Neural cell (in vitro differentiated cells): ENCODE data around the gene BMI1. TPM values are rescaled to one million over a fixed set of nuclear protein-coding genes. Genes with fewer than 3 reads are reported as not detected.

Experiments
- H2AFZ ChIP-seq: fragments of 200-600, 300-800 bp; sonication (generic), shearing (Covaris generic); 2 replicates; pipeline ENCODE4 v1.6.0; 2014; ENCODE audit warnings: low read depth, mild to moderate bottlenecking, antibody characterized with exemption, low read length, moderate library complexity
- H3F3A ChIP-seq: fragments of 200-600 bp; shearing (Covaris generic); 2 replicates; pipeline ENCODE4 v1.6.1; 2016; ENCODE audit warnings: mild to moderate bottlenecking, moderate library complexity, mixed read lengths, antibody characterized with exemption, low read length; ENCODE audit not compliant: insufficient read depth, poor library complexity, severe bottlenecking
- H3K27ac ChIP-seq: fragments of 200-600, 300-800 bp; sonication (generic), shearing (Covaris generic); 2 replicates; pipeline ENCODE4 v1.5.1; 2014; ENCODE audit warnings: mild to moderate bottlenecking, low read length, moderate library complexity
- H3K27me3 ChIP-seq: fragments of 300-800, 200-600 bp; sonication (generic), shearing (Covaris generic); 2 replicates; pipeline ENCODE4 v1.6.0; 2014; ENCODE audit warnings: mild to moderate bottlenecking, low read depth, low read length, moderate library complexity; ENCODE audit not compliant: insufficient read depth
- H3K36me3 ChIP-seq: fragments of 300-800, 200-600 bp; sonication (generic), shearing (Covaris generic); 2 replicates; pipeline ENCODE4 v1.5.1; 2014; ENCODE audit warnings: mild to moderate bottlenecking, antibody characterized with exemption, low read length, moderate library complexity; ENCODE audit not compliant: insufficient read depth
- H3K4me2 ChIP-seq: fragments of 300-800, 200-600 bp; sonication (generic), shearing (Covaris generic); 2 replicates; pipeline ENCODE4 v1.6.0; 2014; ENCODE audit warnings: mild to moderate bottlenecking, low read length
- H3K4me3 ChIP-seq: fragments of 300-800, 200-600 bp; sonication (generic), shearing (Covaris generic); 2 replicates; pipeline ENCODE4 v1.5.1; 2014; ENCODE audit warnings: mild to moderate bottlenecking, low read length, moderate library complexity
- H3K79me2 ChIP-seq: fragments of 200-600 bp; shearing (Covaris generic); replicated peaks from 2 replicates; pipeline ENCODE4 v1.6.0; 2014; ENCODE audit warnings: mild to moderate bottlenecking, low read length, moderate library complexity; ENCODE audit not compliant: insufficient read depth
- H3K9ac ChIP-seq: fragments of 300-800, 200-600 bp; sonication (generic), shearing (Covaris generic); 2 replicates; pipeline ENCODE4 v1.6.1; 2016; ENCODE audit warnings: mild to moderate bottlenecking, low read length, mixed read lengths
- H3K9me2 ChIP-seq: fragments of 200-600 bp; shearing (Covaris generic); 2 replicates; pipeline ENCODE4 v1.6.1; 2016; ENCODE audit warnings: mild to moderate bottlenecking, low read length, mixed read lengths; ENCODE audit not compliant: insufficient read depth
- H3K9me3 ChIP-seq: fragments of 200-600, 300-800 bp; sonication (generic), shearing (Covaris generic); 2 replicates; pipeline ENCODE4 v1.6.1; 2016; ENCODE audit warnings: mild to moderate bottlenecking, mixed run types, low read length, moderate library complexity, mixed read lengths
- H4K20me1 ChIP-seq: fragments of 200-600 bp; shearing (Covaris generic); 2 replicates; pipeline ENCODE4 v1.6.1; 2016; ENCODE audit warnings: mild to moderate bottlenecking, mixed run types; ENCODE audit not compliant: insufficient read depth
- EP300 ChIP-seq: fragments of 450-650 bp; conservative IDR thresholded peaks from 2 replicates; pipeline ENCODE4 v1.6.1; 2014; ENCODE audit warnings: antibody characterized with exemption, mild to moderate bottlenecking, moderate library complexity; ENCODE audit not compliant: poor library complexity, severe bottlenecking
- EZH2 ChIP-seq: fragments of 200-600, 300-800 bp; shearing (Covaris generic), sonication (generic); IDR thresholded peaks from 2 replicates; pipeline ENCODE4 v1.6.1; 2014; ENCODE audit warnings: antibody characterized with exemption, low read length, borderline replicate concordance, mild to moderate bottlenecking; ENCODE audit not compliant: insufficient read depth, poor library complexity, severe bottlenecking
- MXI1 ChIP-seq: fragments of 450-650 bp; conservative IDR thresholded peaks from 2 replicates; pipeline ENCODE4 v1.6.1; 2014; ENCODE audit warnings: antibody characterized with exemption, mild to moderate bottlenecking; ENCODE audit not compliant: poor library complexity, severe bottlenecking
- POLR2AphosphoS5 ChIP-seq: IDR thresholded peaks from 2 replicates; pipeline ENCODE4 v1.6.1; 2012
- RAD21 ChIP-seq: fragments of 450-650 bp; conservative IDR thresholded peaks from 2 replicates; pipeline ENCODE4 v1.6.1; 2014; ENCODE audit warnings: antibody characterized with exemption, mild to moderate bottlenecking, moderate library complexity
- SMC3 ChIP-seq: fragments of 450-650 bp; conservative IDR thresholded peaks from 2 replicates; pipeline ENCODE4 v1.6.1; 2014; ENCODE audit warnings: antibody characterized with exemption, mild to moderate bottlenecking, moderate library complexity; ENCODE audit not compliant: poor library complexity
- TAF1 ChIP-seq: IDR thresholded peaks from 2 replicates; pipeline ENCODE4 v1.6.1; 2012; ENCODE audit warnings: low read depth
- polyA plus RNA-seq: library from polyadenylated mRNA; depleted of rRNA; stranded (reverse); fragments of >200 nt; gene quantifications from 2 replicates; pipeline ENCODE4 v1.2.3, GENCODE V29; 2014
- TF ChIP-seq, protein P1 (sequence below): IDR thresholded peaks from 2 replicates; pipeline ENCODE4 v1.6.1; 2012; ENCODE audit warnings: borderline replicate concordance
- TF ChIP-seq, protein P2 (sequence below): fragments of 450-650 bp; IDR thresholded peaks from 2 replicates; pipeline ENCODE4 v1.5.1; 2014; ENCODE audit warnings: antibody characterized with exemption, mild to moderate bottlenecking, moderate library complexity; ENCODE audit not compliant: poor library complexity, severe bottlenecking

Gene BMI1
- polyA plus RNA-seq, 1 donor from 2014 or later = 86.8 TPM

DNA sequence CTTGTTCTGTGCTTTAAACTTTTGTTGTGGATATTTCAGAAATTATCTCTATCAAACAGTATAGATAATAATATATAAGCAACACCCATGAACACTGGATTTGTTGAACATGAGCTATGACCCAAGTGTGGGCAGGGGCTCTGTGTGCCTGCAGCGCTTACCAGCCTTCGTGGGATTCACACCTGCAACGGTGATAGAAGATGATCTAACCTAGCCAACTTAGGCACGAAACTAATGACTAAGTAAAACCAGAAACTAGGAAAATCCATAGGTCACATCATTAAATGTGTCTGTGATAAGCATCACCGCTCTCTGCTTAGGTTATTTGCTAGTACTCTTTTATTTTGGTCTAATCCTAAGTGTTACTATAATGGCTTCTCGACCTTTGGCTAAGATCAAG lies 42.4 kb downstream of the BMI1 start:
- no peak overlapping the region for H3K4me2 ChIP-seq
- H3K9ac ChIP-seq = no peak overlapping the region
- TF ChIP-seq EP300 (no peak), EZH2 (no peak), POLR2AphosphoS5 (no peak), RAD21 (no peak)
- TF ChIP-seq, protein P1, sequence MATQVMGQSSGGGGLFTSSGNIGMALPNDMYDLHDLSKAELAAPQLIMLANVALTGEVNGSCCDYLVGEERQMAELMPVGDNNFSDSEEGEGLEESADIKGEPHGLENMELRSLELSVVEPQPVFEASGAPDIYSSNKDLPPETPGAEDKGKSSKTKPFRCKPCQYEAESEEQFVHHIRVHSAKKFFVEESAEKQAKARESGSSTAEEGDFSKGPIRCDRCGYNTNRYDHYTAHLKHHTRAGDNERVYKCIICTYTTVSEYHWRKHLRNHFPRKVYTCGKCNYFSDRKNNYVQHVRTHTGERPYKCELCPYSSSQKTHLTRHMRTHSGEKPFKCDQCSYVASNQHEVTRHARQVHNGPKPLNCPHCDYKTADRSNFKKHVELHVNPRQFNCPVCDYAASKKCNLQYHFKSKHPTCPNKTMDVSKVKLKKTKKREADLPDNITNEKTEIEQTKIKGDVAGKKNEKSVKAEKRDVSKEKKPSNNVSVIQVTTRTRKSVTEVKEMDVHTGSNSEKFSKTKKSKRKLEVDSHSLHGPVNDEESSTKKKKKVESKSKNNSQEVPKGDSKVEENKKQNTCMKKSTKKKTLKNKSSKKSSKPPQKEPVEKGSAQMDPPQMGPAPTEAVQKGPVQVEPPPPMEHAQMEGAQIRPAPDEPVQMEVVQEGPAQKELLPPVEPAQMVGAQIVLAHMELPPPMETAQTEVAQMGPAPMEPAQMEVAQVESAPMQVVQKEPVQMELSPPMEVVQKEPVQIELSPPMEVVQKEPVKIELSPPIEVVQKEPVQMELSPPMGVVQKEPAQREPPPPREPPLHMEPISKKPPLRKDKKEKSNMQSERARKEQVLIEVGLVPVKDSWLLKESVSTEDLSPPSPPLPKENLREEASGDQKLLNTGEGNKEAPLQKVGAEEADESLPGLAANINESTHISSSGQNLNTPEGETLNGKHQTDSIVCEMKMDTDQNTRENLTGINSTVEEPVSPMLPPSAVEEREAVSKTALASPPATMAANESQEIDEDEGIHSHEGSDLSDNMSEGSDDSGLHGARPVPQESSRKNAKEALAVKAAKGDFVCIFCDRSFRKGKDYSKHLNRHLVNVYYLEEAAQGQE = no peak
- TF ChIP-seq, protein P2, sequence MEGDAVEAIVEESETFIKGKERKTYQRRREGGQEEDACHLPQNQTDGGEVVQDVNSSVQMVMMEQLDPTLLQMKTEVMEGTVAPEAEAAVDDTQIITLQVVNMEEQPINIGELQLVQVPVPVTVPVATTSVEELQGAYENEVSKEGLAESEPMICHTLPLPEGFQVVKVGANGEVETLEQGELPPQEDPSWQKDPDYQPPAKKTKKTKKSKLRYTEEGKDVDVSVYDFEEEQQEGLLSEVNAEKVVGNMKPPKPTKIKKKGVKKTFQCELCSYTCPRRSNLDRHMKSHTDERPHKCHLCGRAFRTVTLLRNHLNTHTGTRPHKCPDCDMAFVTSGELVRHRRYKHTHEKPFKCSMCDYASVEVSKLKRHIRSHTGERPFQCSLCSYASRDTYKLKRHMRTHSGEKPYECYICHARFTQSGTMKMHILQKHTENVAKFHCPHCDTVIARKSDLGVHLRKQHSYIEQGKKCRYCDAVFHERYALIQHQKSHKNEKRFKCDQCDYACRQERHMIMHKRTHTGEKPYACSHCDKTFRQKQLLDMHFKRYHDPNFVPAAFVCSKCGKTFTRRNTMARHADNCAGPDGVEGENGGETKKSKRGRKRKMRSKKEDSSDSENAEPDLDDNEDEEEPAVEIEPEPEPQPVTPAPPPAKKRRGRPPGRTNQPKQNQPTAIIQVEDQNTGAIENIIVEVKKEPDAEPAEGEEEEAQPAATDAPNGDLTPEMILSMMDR = no peak
- H3K4me3 ChIP-seq = no peak overlapping the region
- no peak overlapping the region for H3K27ac ChIP-seq
- no peaks in the 10 kb centered on the region for H3K79me2 ChIP-seq
- H3K36me3 ChIP-seq = no peaks in the 10 kb centered on the region
- H3K27me3 ChIP-seq = no peaks in the 10 kb centered on the region
- no peaks in the 10 kb centered on the region for H3K9me2 ChIP-seq
- H3F3A ChIP-seq = no peaks in the 10 kb centered on the region
- H2AFZ ChIP-seq = no peak overlapping the region
- H4K20me1 ChIP-seq = no peaks in the 10 kb centered on the region
- no peaks in the 10 kb centered on the region for H3K9me3 ChIP-seq

DNA sequence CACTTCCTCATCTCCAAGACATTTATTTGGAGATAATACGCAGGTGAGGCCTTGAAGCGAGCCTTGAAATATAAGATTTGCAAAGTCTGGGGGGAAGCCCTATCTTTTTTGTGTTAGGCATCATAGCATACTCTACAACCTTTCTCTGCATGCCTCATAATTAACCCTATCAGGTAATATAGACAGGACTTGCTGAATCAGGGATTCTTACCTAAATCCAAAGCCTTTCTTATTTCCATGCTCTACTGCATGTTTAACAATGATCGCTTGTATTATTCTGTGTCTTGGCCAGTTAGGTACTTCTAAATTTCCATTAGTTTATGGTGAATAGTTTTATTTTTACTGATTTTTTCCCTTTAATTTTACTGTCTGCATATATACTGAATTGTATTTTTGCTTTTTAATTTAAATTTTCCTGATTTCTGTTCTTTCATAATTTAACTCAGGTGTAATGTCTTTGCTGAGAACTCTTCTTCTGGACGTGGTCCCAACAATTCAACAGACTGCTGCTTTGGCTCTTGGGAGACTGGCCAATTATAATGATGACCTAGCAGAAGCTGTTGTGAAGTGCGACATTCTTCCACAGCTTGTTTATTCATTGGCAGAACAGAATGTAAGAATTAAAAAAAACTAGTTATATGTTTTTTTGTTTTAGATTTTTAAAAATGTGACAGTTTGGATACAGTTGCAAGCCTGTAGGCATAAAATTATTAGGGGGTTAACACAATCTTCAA lies 43.7 kb downstream of the BMI1 start:
- Histone ChIP-seq H3K27me3 (no peaks in the 10 kb centered on the region), H3K79me2 (no peaks in the 10 kb centered on the region), H3K27ac (no peak overlapping the region), H3K4me3 (no peak overlapping the region), H3K9me3 (no peaks in the 10 kb centered on the region), H3K36me3 (no peaks in the 10 kb centered on the region), H2AFZ (no peak overlapping the region), H3F3A (no peaks in the 10 kb centered on the region), H4K20me1 (no peaks in the 10 kb centered on the region), H3K9me2 (no peaks in the 10 kb centered on the region), H3K9ac (no peak overlapping the region), H3K4me2 (no peak overlapping the region)
- TF ChIP-seq MXI1 (no peak), TAF1 (no peak), EZH2 (no peak)

DNA sequence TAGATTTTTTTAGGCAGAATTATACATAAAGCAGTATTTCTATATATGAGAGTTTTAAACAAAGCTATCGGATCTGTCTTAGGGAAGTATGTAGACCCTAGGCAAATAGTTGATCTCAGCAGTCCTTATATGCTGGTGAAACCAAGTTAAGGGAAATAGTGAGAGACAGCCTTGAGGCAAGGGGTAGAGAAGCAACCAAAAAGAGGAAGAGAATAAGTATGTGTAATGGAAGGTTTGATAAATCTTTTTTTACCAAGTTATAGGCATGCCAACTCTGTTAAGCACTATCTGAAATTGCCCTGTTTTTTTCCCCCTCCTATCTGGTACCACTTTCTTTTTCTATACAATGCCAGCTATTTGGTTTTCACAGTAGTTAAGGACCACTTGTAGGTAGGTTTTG lies 44.3 kb downstream of the BMI1 start:
- no peaks in the 10 kb centered on the region for H3K9me2 ChIP-seq
- no peaks in the 10 kb centered on the region for H4K20me1 ChIP-seq
- no peak overlapping the region for H2AFZ ChIP-seq
- no peak overlapping the region for H3K9ac ChIP-seq
- TF ChIP-seq EZH2 (no peak), MXI1 (no peak), SMC3 (no peak), POLR2AphosphoS5 (no peak), RAD21 (no peak), TAF1 (no peak), EP300 (no peak)
- TF ChIP-seq, protein P1 = no peak
- TF ChIP-seq, protein P2 = no peak
- H3F3A ChIP-seq = no peaks in the 10 kb centered on the region
- H3K27ac ChIP-seq = no peak overlapping the region
- no peaks in the 10 kb centered on the region for H3K9me3 ChIP-seq
- H3K79me2 ChIP-seq = no peaks in the 10 kb centered on the region
- no peak overlapping the region for H3K4me2 ChIP-seq
- H3K36me3 ChIP-seq = no peaks in the 10 kb centered on the region
- no peaks in the 10 kb centered on the region for H3K27me3 ChIP-seq
- H3K4me3 ChIP-seq = no peak overlapping the region
